22Rv1 (cell line): ENCODE data around the gene TRAPPC10.

ENCODE experiments used
- H3K27ac ChIP-seq: fragments of 450-650 bp; 2 replicates; pipeline ENCODE4 v1.5.1; 2017
- CTCF ChIP-seq: fragments of 450-650 bp; IDR thresholded peaks from 2 replicates; pipeline ENCODE4 v1.5.1; 2017; ENCODE audit warnings: mild to moderate bottlenecking
- ZFX ChIP-seq: fragments of 450-650 bp; IDR thresholded peaks from 2 replicates; pipeline ENCODE4 v1.6.1; 2017; ENCODE audit warnings: antibody characterized with exemption, borderline replicate concordance

TRAPPC10 gene

GRCh38 chr21:44018813-44019567 lies 6.9 kb downstream of the TRAPPC10 start:
- TF ChIP-seq ZFX (no peak), CTCF (no peak)
- H3K27ac ChIP-seq, result no peak overlapping the region

- no peak for TF ChIP-seq ZFX
- TF ChIP-seq CTCF, result no peak
- H3K27ac ChIP-seq, result no peak overlapping the region
Measured at GRCh38 chr21:44019568-44019958, 7.5 kb downstream of the TRAPPC10 start.

- H3K27ac ChIP-seq, result no peak overlapping the region
- TF ChIP-seq ZFX, result no peak
- TF ChIP-seq CTCF, result no peak
Measured at GRCh38 chr21:44020551-44020950, 8.4 kb downstream of the TRAPPC10 start.

- no peak overlapping the region for H3K27ac ChIP-seq
Measured at GRCh38 chr21:44021064-44021463, 9.0 kb downstream of the TRAPPC10 start.

GRCh38 chr21:44024257-44024656 lies 12.1 kb downstream of the TRAPPC10 start:
- TF ChIP-seq CTCF, result no peak
- no peak for TF ChIP-seq ZFX
- no peak overlapping the region for H3K27ac ChIP-seq

More at GRCh38 chr21:44021064-44021463, 9.0 kb downstream of the TRAPPC10 start:
- no peak for TF ChIP-seq ZFX
- no peak for TF ChIP-seq CTCF

GRCh38 chr21:44024887-44025353 lies 12.8 kb downstream of the TRAPPC10 start:
- H3K27ac ChIP-seq, result no peak overlapping the region
- TF ChIP-seq ZFX (no peak), CTCF (no peak)

- no peak for TF ChIP-seq CTCF
- TF ChIP-seq ZFX, result no peak
- no peak overlapping the region for H3K27ac ChIP-seq
Measured at GRCh38 chr21:44027607-44028286, 15.6 kb downstream of the TRAPPC10 start.
